ENCODE results near the gene CTLA4.
A peak's percentile ranks its signal among the peaks of the same experiment; 100 is the strongest.

The CTLA4 gene

DNA sequence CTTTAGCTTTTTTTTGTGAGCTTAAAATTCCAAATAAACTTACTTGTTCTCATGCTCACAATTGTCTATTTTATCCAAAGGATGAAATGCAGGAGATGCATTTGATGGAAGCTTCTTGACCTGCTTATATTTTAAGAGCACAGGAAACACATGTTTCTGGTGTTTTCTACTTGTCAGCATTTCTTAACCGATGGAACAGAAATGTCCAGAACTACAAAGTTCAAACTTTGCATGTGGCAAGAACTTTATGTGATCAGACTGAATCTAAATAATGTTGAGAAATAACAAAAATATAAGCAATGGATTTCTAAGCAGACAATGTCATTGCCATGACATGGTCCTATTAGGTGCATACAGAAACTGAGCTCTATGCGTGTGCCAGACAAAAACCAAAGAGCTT lies 9.9 kb upstream of the CTLA4 start:
- Histone ChIP-seq H3K36me3 (ENCODE audit: control insufficient read depth, insufficient read depth, low read length) (no peaks in the 10 kb centered on the region), H3K27me3 (replicated peaks; ENCODE audit: control insufficient read depth, insufficient read depth, low read length) (peaks cover 3% of the 10 kb centered on the region), H3K4me3 (replicated peaks; ENCODE audit: low read depth, low read length) (no peak overlapping the region)
- no peak for DNase-seq (ENCODE audit: extremely low read depth, insufficient read length)
- TF ChIP-seq CTCF (IDR thresholded peaks at IDR 0.05; ENCODE audit: insufficient read depth, low read length, poor library complexity, severe bottlenecking) = no peak

- DNase-seq (ENCODE audit: extremely low read depth, insufficient read length) = no peak
- Histone ChIP-seq H3K27me3 (replicated peaks; ENCODE audit: control insufficient read depth, insufficient read depth, low read length) (peaks cover 3% of the 10 kb centered on the region), H3K4me3 (replicated peaks; ENCODE audit: low read depth, low read length) (no peak overlapping the region), H3K36me3 (ENCODE audit: control insufficient read depth, insufficient read depth, low read length) (no peaks in the 10 kb centered on the region)
- peak; percentile 21 for TF ChIP-seq CTCF (IDR thresholded peaks at IDR 0.05; ENCODE audit: insufficient read depth, low read length, poor library complexity, severe bottlenecking)
Measured at GRCh38 chr2:203858176-203858575, 9.4 kb upstream of the CTLA4 start.

GRCh38 chr2:203859030-203859789 lies 8.4 kb upstream of the CTLA4 start:
- no peak for TF ChIP-seq CTCF (IDR thresholded peaks at IDR 0.05; ENCODE audit: insufficient read depth, low read length, poor library complexity, severe bottlenecking)
- Histone ChIP-seq H3K27me3 (replicated peaks; ENCODE audit: control insufficient read depth, insufficient read depth, low read length) (no peaks in the 10 kb centered on the region; the same call in none of the 2 replicates), H3K36me3 (ENCODE audit: control insufficient read depth, insufficient read depth, low read length) (no peaks in the 10 kb centered on the region), H3K4me3 (replicated peaks; ENCODE audit: low read depth, low read length) (no peak overlapping the region)
- DNase-seq (ENCODE audit: extremely low read depth, insufficient read length) = no peak

GRCh38 chr2:203861197-203861596 lies 6.4 kb upstream of the CTLA4 start:
- TF ChIP-seq CTCF (IDR thresholded peaks at IDR 0.05; ENCODE audit: insufficient read depth, low read length, poor library complexity, severe bottlenecking) = no peak
- H3K36me3 ChIP-seq (ENCODE audit: control insufficient read depth, insufficient read depth, low read length) = no peaks in the 10 kb centered on the region
- no peak overlapping the region for H3K4me3 ChIP-seq (replicated peaks; ENCODE audit: low read depth, low read length)
- no peak for DNase-seq (ENCODE audit: extremely low read depth, insufficient read length)
- no peaks in the 10 kb centered on the region; the same call in 1 of the 2 replicates for H3K27me3 ChIP-seq (replicated peaks; ENCODE audit: control insufficient read depth, insufficient read depth, low read length)

GRCh38 chr2:203861607-203862006 lies 6.0 kb upstream of the CTLA4 start:
- Histone ChIP-seq H3K36me3 (ENCODE audit: control insufficient read depth, insufficient read depth, low read length) (no peaks in the 10 kb centered on the region), H3K27me3 (replicated peaks; ENCODE audit: control insufficient read depth, insufficient read depth, low read length) (no peaks in the 10 kb centered on the region; the same call in 1 of the 2 replicates), H3K4me3 (replicated peaks; ENCODE audit: low read depth, low read length) (no peak overlapping the region)
- DNase-seq (ENCODE audit: extremely low read depth, insufficient read length) = no peak
- no peak for TF ChIP-seq CTCF (IDR thresholded peaks at IDR 0.05; ENCODE audit: insufficient read depth, low read length, poor library complexity, severe bottlenecking)
